Vagina (tissue), 2 donors: ENCODE measurements around the gene PLAGL2. TPM values are rescaled to one million over a fixed set of nuclear protein-coding genes. Genes with fewer than 3 reads are reported as not detected.

Experiments
- DNase-seq, 2 donors: peaks; one replicate each; pipeline ENCODE4 v3.0.0-alpha.2; 2017; ENCODE audit errors: extremely low spot score in 2 of 2
- H3K27ac ChIP-seq: fragments of 200-600 bp; sonication (generic); one replicate; pipeline ENCODE4 v1.5.1; 2019
- H3K27me3 ChIP-seq: fragments of 200-600 bp; sonication (generic); one replicate; pipeline ENCODE4 v1.5.1; 2019
- H3K36me3 ChIP-seq, 2 donors: fragments of 200-600 bp; sonication (generic); one replicate each; pipeline ENCODE4 v1.5.1; 2017 to 2019
- H3K4me1 ChIP-seq: fragments of 200-600 bp; sonication (generic); one replicate; pipeline ENCODE4 v1.5.1; 2019
- H3K4me3 ChIP-seq, 2 donors: fragments of 200-600 bp; sonication (generic); 1 replicate in 1 of 2; 2 replicates in 1 of 2; pipeline ENCODE4 v1.5.1; 2016 to 2019
- H3K9me3 ChIP-seq: fragments of 200-600 bp; sonication (generic); one replicate; pipeline ENCODE4 v1.5.1; 2019
- CTCF ChIP-seq, 3 experiments: fragments of 450-650 bp in 2 of 3; fragments of 200-600 bp in 1 of 3; sonication (generic) in 1 of 3; IDR thresholded peaks; one replicate each; pipeline ENCODE4 v1.5.1; 2017 to 2019; ENCODE audit warnings: antibody characterized with exemption in 3 of 3, mild to moderate bottlenecking in 2 of 3, moderate library complexity in 2 of 3
- POLR2A ChIP-seq, 2 donors: fragments of 450-650 bp; IDR thresholded peaks; one replicate each; pipeline ENCODE4 v1.6.1; 2017; ENCODE audit warnings: antibody characterized with exemption in 2 of 2, mild to moderate bottlenecking in 2 of 2, moderate library complexity in 2 of 2
- POLR2AphosphoS5 ChIP-seq, 2 donors: sonication (generic); formaldehyde crosslinking; IDR thresholded peaks; one replicate each; pipeline ENCODE4 v1.9.0; 2017; ENCODE audit warnings: antibody characterized with exemption in 2 of 2, mild to moderate bottlenecking in 2 of 2, low read depth in 1 of 2; ENCODE audit not compliant: insufficient read depth in 1 of 2
- intact Hi-C: fragments of 100-400 bp; cut with DNase I; formaldehyde crosslinking; loops from one replicate; pipeline ENCODE4 v1.15.1; 2023
- total RNA-seq: library from RNA; depleted of rRNA; stranded (reverse); fragments of >200 nt; gene quantifications from one replicate; pipeline ENCODE4 v1.2.3, GENCODE V29; 2016

Gene PLAGL2
- total RNA-seq, 1 donor from 2014 or later: 8.3 TPM

- Histone ChIP-seq H3K27me3 (no peaks in the 10 kb centered on the region), H3K4me1 (peaks cover 70% of the 10 kb centered on the region), H3K27ac (peak overlapping the region; percentile 96), H3K36me3 (peaks cover 0 to 9% of the 10 kb centered on the region in 2 donors), H3K4me3 (peak overlapping the region in 1 of 2 donors; percentile 100), H3K9me3 (no peaks in the 10 kb centered on the region)
- intact Hi-C loops: no loop called here
- no peak for DNase-seq
- TF ChIP-seq CTCF (IDR thresholded peaks at IDR 0.05) (no peak), POLR2AphosphoS5 (IDR thresholded peaks at IDR 0.05; ENCODE audit: insufficient read depth in 1 of 2, low read depth in 1 of 2) (no peak), POLR2A (IDR thresholded peaks at IDR 0.05) (no peak)
These were observed 2.3 kb downstream of the PLAGL2 start for GRCh38 chr20:32205110-32205842.

- Histone ChIP-seq H3K27ac (peak overlapping the region; percentile 96), H3K4me1 (peaks cover 64% of the 10 kb centered on the region), H3K9me3 (no peaks in the 10 kb centered on the region), H3K36me3 (peaks cover 0 to 14% of the 10 kb centered on the region in 2 donors), H3K27me3 (no peaks in the 10 kb centered on the region), H3K4me3 (no peak overlapping the region)
- intact Hi-C loops: no loop called here
- no peak for DNase-seq
- no peak for TF ChIP-seq POLR2A (IDR thresholded peaks at IDR 0.05)
- TF ChIP-seq CTCF (IDR thresholded peaks at IDR 0.05): no peak
- TF ChIP-seq POLR2AphosphoS5 (IDR thresholded peaks at IDR 0.05; ENCODE audit: insufficient read depth in 1 of 2, low read depth in 1 of 2): no peak
These were observed 3.1 kb downstream of the PLAGL2 start for GRCh38 chr20:32204205-32205109.

DNA sequence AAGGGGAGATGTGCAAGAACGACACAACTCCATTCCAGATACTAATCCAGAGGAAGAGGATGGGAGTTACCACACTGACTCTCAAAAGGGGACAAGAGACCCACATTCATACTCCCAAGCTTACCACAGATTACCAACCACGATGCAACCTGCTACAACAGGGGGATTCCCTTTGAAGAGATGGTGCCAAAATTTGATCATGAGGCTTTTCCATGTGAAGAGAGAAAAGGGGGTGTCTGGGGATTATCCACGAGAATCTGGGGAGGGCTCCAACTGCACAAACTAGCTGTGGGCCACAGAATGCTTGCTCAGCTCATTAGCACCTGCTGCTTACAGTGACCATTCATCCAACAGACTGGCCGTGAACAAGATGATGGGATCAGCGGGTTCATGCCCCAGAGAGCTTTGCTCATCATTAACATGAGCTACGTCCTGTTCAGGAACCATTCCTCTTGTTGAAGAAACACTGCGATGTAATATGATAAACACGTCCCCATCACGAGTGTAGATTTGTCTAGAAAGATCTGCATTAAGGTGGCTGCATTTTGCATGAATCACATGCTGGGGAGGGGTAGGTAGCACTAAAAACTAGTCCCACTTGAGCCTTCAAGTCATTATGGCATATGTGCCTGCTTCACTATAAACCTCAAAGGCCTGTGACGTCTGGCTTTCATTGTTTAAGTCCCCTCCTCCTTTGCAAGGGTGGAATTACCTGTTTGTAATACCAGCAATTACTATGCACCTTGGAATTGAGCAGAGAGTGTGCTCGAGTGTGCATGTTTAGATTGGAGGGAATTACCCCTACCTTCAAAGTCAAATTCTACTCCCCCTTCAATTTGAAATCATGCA is 4.0 kb downstream of the PLAGL2 start:
- intact Hi-C loops: no loop called here
- H3K9me3 ChIP-seq: no peaks in the 10 kb centered on the region
- TF ChIP-seq POLR2A (IDR thresholded peaks at IDR 0.05) (no peak), CTCF (IDR thresholded peaks at IDR 0.05) (no peak), POLR2AphosphoS5 (IDR thresholded peaks at IDR 0.05; ENCODE audit: insufficient read depth in 1 of 2, low read depth in 1 of 2) (no peak)
- DNase-seq: no peak
- peaks cover 0 to 23% of the 10 kb centered on the region in 2 donors for H3K36me3 ChIP-seq
- no peak overlapping the region for H3K4me3 ChIP-seq
- H3K27me3 ChIP-seq: no peaks in the 10 kb centered on the region
- peaks cover 55% of the 10 kb centered on the region for H3K4me1 ChIP-seq
- H3K27ac ChIP-seq: peak overlapping the region; percentile 96

GRCh38 chr20:32201977-32202363 is 5.6 kb downstream of the PLAGL2 start:
- H3K9me3 ChIP-seq: no peaks in the 10 kb centered on the region
- no peaks in the 10 kb centered on the region for H3K27me3 ChIP-seq
- no peak overlapping the region for H3K27ac ChIP-seq
- intact Hi-C loops: no loop called here
- DNase-seq: no peak
- TF ChIP-seq POLR2A (IDR thresholded peaks at IDR 0.05): no peak
- TF ChIP-seq POLR2AphosphoS5 (IDR thresholded peaks at IDR 0.05; ENCODE audit: insufficient read depth in 1 of 2, low read depth in 1 of 2): no peak
- no peak for TF ChIP-seq CTCF (IDR thresholded peaks at IDR 0.05)
- no peak overlapping the region for H3K4me3 ChIP-seq
- H3K36me3 ChIP-seq: peaks cover 0 to 39% of the 10 kb centered on the region in 2 donors
- peaks cover 48% of the 10 kb centered on the region for H3K4me1 ChIP-seq
